Epithelial cell of proximal tubule (primary cell): Measurements from ENCODE around the gene RIN1. TPM values are rescaled to one million over a fixed set of nuclear protein-coding genes. Genes with fewer than 3 reads are reported as not detected.
"Not testable (repeated sequence)": the region's sequence is repeated elsewhere in the genome, so short reads cannot be mapped to it uniquely, and the experiment has no call there.

Source experiments
- DNase-seq: peaks from one replicate; pipeline ENCODE4 v3.0.0-alpha.2; 2011; ENCODE audit warnings: low read depth
- H3K4me3 ChIP-seq: 2 replicates; pipeline ENCODE4 v1.5.1; 2011; ENCODE audit warnings: low read depth, mild to moderate bottlenecking, low read length
- total RNA-seq: library from RNA; depleted of rRNA; stranded (reverse); fragments of >200 nt; gene quantifications from 2 replicates; pipeline ENCODE4 v1.2.3, GENCODE V29; 2015
- TF ChIP-seq, protein P1 (sequence below): conservative IDR thresholded peaks from 2 replicates; pipeline ENCODE4 v1.5.1; 2012; ENCODE audit warnings: low read depth, mild to moderate bottlenecking, low read length

RIN1 gene, protein sequence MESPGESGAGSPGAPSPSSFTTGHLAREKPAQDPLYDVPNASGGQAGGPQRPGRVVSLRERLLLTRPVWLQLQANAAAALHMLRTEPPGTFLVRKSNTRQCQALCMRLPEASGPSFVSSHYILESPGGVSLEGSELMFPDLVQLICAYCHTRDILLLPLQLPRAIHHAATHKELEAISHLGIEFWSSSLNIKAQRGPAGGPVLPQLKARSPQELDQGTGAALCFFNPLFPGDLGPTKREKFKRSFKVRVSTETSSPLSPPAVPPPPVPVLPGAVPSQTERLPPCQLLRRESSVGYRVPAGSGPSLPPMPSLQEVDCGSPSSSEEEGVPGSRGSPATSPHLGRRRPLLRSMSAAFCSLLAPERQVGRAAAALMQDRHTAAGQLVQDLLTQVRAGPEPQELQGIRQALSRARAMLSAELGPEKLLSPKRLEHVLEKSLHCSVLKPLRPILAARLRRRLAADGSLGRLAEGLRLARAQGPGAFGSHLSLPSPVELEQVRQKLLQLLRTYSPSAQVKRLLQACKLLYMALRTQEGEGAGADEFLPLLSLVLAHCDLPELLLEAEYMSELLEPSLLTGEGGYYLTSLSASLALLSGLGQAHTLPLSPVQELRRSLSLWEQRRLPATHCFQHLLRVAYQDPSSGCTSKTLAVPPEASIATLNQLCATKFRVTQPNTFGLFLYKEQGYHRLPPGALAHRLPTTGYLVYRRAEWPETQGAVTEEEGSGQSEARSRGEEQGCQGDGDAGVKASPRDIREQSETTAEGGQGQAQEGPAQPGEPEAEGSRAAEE
- total RNA-seq = 18.9 and 21.1 TPM in 2 replicates

DNA sequence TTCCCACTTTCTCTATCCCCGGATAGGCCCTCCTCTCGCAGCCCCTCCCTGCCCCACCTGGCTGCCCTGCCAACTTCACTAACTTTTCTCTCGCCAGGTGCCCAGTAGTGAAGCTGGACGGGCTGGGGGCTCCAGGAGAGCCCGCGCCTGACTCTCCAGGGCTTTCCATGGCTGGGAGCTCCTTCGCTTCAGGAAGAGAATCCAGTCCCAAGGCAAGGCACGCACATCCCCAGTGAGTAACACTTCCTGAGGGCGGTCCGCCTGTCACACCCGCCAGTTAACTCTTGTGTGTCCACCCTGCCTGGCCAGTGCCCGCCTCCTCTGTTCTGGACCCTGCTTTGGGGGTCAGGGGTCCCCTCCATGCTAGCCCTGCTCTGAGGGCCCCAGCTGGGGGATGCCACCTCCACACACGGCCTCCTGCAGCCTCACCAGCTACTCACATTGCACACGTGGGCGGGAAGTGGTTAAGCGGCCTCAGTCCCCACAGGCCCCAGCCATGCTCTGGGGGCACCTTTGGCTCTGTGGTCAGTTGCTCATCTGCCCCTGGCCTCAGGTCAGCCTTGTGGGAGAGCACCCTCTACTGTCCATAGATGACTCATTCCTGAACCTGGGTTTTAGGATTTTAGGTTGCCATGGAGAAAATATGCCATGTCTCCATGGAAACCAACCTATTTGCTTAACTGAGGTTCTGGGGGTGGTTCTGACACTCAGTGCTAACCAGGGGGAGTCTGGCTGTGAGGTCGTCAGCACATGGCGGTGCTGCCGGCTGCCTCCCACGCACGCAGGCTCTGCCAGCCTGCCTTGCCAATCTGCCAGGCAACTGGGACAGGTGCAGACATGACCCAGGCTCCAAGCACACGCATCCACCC, at the start of gene RIN1:
Gene RIN1, minus strand, starts transcription at position 201 of the 869 bp plus-strand sequence. Its CDS starts 32 bp downstream, at position 169.
- peak; percentile 66 for DNase-seq
- TF ChIP-seq, protein P1, sequence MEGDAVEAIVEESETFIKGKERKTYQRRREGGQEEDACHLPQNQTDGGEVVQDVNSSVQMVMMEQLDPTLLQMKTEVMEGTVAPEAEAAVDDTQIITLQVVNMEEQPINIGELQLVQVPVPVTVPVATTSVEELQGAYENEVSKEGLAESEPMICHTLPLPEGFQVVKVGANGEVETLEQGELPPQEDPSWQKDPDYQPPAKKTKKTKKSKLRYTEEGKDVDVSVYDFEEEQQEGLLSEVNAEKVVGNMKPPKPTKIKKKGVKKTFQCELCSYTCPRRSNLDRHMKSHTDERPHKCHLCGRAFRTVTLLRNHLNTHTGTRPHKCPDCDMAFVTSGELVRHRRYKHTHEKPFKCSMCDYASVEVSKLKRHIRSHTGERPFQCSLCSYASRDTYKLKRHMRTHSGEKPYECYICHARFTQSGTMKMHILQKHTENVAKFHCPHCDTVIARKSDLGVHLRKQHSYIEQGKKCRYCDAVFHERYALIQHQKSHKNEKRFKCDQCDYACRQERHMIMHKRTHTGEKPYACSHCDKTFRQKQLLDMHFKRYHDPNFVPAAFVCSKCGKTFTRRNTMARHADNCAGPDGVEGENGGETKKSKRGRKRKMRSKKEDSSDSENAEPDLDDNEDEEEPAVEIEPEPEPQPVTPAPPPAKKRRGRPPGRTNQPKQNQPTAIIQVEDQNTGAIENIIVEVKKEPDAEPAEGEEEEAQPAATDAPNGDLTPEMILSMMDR = peak; percentile 48
- H3K4me3 ChIP-seq = peak within 1 kb of the TSS; percentile 96

DNA sequence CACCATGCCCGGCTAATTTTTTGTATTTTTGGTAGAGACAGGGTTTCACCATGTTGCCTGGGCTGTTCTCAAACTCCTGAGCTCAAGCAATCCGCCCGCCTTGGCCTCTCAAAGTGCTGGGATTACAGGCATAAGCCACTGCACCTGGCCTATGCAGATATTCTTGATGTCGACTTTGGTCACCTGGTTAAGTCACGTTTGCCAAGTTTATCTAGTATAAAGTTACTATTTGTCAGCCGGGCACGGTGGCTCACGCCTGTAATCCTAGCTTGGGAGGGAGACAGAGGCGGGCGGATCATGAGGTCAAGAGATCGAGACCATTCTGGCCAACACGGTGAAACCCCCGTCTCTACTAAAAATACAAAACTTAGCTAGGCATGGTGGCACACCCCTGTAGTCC, 48.1 kb upstream of the RIN1 start:
- H3K4me3 ChIP-seq, DNase-seq: not testable (repeated sequence)

DNA sequence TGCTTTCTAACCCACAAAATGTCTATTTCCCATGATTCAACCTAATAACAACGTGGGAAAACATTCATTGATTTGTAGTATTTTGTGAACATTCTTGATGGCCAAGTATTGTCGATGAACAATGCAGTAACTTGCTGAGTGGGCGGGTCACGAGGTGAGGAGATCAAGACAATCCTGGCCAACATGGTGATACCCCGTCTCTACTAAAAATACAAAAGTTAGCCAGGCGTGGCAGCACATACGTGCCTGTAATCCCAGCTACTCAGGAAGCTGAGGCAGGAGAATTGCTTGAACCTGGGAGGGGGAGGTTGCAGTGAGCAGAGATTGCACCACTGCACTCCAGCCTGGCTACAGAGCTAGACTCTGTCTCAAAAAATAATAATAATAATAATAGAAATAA, 44.0 kb upstream of the RIN1 start:
- H3K4me3 ChIP-seq = not testable (repeated sequence)
- DNase-seq = peak; percentile 19

DNA sequence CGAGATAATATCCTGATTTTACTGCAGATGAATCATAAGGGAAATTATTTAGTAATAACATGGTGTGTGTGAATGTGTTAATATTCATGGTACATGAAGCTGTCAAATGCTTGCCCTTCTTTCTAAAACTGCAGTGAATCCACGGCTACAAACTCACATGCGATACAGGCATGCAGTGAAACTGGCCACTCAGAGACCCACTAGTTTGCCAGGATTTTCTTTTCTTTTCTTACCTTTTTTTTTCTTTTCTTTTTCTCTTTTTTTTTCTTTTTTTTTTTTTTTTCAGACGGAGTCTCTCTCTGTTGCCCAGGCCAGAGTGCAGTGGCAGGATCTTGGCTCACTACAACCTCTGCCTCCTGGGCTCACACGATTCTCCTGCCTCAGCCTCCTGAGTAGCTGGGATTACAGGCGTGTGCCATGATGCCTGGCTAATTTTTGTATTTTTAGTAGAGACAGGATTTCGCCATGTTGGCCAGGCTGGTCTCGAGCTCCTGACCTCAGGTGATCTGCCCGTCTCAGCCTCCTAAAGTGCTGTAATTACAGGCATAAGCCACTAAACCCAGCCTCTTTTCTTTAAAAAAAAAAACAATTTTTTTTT, 37.6 kb upstream of the RIN1 start:
- not testable (repeated sequence) for DNase-seq

DNA sequence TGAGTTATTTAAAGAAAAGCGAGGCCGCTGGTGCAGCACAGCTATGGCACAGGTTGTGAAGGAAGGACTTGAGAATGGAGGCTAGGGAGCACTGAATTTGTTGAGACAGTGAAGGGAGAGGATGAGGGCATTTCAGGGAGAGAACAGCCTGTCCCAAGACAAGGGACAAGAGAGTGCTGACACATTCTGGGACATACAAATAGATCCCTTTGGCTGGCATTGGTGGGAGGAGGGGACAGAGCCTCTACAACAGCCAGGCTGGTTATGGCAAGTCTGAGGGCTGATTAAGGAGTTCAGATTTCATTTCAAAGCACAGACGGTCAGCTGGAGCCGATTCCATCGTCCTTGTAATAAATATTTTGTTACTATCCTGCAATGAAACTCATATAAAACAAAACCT, 37.0 kb upstream of the RIN1 start:
- TF ChIP-seq, protein P1 = no peak
- DNase-seq = no peak
- no peak overlapping the region for H3K4me3 ChIP-seq

More for the DNA sequence above, 37.6 kb upstream of the RIN1 start:
- H3K4me3 ChIP-seq = not testable (repeated sequence)

DNA sequence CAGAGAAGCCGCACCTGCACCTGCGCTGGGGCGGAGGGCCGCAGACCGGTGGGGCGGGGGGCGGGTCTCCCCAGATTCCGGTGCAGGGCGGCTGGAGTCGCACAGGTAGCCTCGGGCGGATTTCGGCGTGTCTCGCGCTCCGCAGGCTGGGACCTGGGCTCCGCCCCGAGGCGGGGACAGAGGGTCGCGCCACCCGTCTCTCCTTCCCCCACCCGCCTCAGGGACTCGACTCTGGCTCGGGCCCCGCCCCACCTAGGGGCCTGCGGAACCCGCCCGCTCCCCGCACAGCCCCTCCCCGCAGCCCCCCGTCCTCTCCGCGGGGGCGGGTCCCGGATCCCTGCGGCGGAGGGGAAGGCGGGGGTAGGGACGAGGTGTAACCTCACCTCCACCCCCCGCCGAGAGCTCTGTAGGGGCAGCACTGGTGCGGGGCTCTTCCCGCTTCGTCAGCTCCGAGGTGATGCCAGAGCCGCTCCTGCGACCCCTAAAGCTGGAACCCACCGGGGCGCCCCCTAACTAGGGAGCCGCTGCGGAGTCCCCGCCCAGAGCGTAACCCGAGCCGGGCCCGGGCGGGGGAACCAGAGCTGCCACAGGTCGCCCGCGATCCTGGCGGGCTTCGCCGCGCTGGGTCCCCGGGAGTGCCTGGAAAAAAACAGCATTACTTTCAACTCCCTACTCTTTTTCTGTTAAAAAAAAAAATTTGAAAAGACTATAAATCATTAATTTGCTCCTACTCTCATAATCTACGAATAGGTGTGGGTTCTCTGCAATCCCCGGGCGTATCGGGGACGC, 35.6 kb upstream of the RIN1 start, which contains the start of gene SLC29A2:
Gene SLC29A2, minus strand, starts transcription at position 134 of the 789 bp plus-strand sequence. CDS start 169 bp downstream, outside the sequence.
- DNase-seq = no peak
- TF ChIP-seq, protein P1 = no peak
- peak within 1 kb of the TSS; percentile 66 for H3K4me3 ChIP-seq

DNA sequence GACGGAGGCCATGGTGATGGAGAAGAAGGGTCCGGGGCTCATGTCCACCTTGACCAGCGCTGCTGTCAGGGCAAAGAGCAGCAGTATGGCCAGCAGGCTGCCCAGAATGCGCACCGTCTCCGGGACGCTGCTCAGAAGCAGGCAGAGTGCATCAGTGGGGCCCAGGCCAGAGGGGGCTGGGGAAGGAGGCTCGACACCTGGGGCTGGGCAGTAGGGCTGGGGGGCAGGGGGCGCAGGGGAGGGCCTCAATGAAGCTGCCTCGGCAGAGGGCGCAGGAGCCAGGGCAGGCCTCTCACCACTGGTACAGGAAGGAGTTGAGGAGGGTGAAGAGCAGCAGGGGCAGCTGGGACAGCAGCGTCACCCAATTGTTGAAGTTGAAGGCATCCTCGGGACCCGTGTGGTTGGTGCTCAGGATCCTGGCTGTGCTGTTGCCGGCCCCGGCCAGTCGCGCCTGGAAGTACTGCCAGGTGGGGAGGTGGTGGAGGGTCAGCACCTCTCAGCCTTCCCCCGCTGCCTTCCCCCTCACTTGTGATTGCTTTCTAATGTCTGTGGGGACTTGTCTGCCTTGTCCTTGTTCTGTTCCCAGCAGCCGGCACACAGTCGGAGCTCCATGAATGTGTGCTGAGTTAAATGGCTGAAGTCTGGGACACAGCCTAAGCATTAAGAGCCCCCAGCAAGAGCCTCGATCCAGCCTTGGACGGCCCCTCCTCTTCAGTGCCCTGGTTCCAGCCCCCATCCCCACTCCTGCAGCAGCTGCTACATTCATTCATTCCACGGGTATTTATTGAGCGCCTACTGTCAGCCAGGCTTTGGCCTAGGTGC, 33.0 kb upstream of the RIN1 start:
- DNase-seq = no peak
- H3K4me3 ChIP-seq = no peak overlapping the region
- TF ChIP-seq, protein P1 = no peak
